Amniotic stem cell (primary cell): ENCODE measurements around the gene AP4M1.
"Not testable (repeated sequence)": the region's sequence is repeated elsewhere in the genome, so short reads cannot be mapped to it uniquely, and the experiment has no call there.

Source experiments
- DNase-seq: peaks from one replicate; lab custom pipeline; 2025; lab: John Stamatoyannopoulos, UW

The AP4M1 gene

GRCh38 chr7:100107890-100108289 lies 6.4 kb downstream of the AP4M1 start:
- DNase-seq = no peak

- no peak for DNase-seq
Measured at GRCh38 chr7:100109521-100110163, 8.2 kb downstream of the AP4M1 start.

- no peak for DNase-seq
Measured at GRCh38 chr7:100111156-100111555, 9.7 kb downstream of the AP4M1 start.

GRCh38 chr7:100111914-100112313 lies 10.5 kb downstream of the AP4M1 start:
- no peak for DNase-seq

DNA sequence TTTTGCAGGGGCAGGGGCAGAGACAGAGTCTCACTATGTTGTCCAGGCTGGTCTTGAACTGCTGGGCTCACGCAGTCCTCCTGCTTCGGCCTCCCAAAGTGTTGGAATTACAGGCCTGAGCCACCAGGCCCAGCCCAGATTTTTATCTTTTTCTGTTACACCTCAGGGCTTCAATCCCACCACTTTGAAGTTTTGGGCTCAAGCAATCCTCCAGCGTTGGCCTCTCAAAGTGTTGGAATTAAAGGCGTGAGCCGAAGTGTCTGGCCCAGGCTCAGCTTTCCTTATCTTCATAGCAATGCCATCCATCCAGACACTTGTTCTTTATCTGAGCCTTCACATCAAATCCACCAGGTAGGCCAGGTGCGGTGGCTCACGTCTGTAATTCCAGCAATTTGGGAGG lies 13.6 kb downstream of the AP4M1 start:
- DNase-seq = no peak

GRCh38 chr7:100118388-100119071 lies 17.1 kb downstream of the AP4M1 start:
- no peak for DNase-seq

GRCh38 chr7:100119072-100119969 lies 17.9 kb downstream of the AP4M1 start, which contains the start of the genes CNPY4 and TAF6:
Gene CNPY4 (plus strand): TSS chr7:100119634. CDS start chr7:100119745, 111 bp downstream.
Gene TAF6 (minus strand): TSS chr7:100119358. CDS start chr7:100114209, 5,149 bp downstream.
- peak; percentile 92 for DNase-seq

- peak; percentile 55 for DNase-seq
Measured at GRCh38 chr7:100119970-100120732, 18.7 kb downstream of the AP4M1 start.

DNA sequence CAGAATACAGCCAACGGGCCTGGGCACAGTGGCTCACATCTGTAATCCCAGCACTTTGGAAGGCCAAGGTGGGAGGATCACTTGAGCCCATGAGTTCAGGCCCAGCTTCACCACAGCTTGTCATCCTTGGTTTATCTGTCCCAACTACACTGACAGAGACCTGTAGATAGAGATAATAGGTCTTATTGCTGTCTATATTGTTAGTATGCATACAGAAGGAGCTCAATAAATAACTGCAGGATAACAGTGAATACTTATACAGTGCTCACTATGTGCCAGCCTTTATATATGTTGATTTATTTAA lies 19.2 kb downstream of the AP4M1 start:
- no peak for DNase-seq

DNA sequence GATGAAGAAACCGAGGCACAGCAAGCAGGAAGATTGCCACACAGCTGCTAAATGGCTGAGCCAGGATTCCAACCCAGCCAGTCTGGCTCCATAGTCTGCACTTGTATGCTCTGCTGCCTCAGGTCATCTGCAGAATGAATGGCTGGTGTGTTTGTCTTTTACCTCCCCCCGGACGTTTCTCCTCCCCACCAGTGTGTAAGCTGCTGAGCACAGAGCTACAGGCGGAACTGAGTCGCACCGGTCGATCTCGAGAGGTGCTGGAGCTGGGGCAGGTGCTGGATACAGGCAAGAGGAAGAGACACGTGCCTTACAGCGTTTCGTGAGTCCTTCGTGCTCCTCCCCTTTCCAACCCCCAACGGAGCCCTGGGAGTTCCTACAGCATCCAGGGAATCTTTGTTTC lies 20.6 kb downstream of the AP4M1 start:
- DNase-seq = no peak

DNA sequence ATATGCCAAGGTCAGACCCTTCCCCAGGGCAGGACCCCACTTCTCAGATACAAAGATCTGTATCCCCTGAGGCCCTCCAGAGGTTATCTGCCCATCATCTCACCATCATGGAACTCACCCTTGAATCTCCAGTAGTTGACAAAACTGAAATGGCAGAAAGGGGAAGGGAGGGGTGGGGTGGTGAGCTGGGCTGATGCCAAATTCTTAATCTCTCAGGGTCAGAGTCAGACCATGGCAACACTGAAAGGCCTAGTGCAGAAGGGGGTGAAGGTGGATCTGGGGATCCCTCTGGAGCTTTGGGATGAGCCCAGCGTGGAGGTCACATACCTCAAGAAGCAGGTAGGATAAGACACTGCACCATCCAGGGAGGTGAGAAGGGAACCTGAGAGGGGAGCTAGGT lies 21.1 kb downstream of the AP4M1 start:
- no peak for DNase-seq

DNA sequence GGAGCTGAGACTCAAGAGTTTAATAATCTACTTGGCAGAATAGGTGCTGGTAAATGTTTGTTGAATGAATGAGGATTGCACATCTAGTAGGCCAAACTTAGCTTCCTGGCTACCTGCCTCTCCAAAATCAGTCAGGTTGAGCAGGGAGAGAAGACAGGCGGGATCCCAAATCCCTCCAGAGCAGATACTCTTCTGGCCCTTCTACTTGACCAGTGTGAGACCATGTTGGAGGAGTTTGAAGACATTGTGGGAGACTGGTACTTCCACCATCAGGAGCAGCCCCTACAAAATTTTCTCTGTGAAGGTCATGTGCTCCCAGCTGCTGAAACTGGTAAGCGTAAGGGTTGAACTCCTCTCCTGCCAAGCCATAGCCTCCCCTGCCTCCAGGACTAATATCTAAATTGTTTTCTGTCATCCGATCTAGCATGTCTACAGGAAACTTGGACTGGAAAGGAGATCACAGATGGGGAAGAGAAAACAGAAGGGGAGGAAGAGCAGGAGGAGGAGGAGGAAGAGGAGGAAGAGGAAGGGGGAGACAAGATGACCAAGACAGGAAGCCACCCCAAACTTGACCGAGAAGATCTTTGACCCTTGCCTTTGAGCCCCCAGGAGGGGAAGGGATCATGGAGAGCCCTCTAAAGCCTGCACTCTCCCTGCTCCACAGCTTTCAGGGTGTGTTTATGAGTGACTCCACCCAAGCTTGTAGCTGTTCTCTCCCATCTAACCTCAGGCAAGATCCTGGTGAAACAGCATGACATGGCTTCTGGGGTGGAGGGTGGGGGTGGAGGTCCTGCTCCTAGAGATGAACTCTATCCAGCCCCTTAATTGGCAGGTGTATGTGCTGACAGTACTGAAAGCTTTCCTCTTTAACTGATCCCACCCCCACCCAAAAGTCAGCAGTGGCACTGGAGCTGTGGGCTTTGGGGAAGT lies 23.1 kb downstream of the AP4M1 start:
- DNase-seq = no peak

GRCh38 chr7:100126239-100126930 lies 24.9 kb downstream of the AP4M1 start:
- no peak for DNase-seq

DNA sequence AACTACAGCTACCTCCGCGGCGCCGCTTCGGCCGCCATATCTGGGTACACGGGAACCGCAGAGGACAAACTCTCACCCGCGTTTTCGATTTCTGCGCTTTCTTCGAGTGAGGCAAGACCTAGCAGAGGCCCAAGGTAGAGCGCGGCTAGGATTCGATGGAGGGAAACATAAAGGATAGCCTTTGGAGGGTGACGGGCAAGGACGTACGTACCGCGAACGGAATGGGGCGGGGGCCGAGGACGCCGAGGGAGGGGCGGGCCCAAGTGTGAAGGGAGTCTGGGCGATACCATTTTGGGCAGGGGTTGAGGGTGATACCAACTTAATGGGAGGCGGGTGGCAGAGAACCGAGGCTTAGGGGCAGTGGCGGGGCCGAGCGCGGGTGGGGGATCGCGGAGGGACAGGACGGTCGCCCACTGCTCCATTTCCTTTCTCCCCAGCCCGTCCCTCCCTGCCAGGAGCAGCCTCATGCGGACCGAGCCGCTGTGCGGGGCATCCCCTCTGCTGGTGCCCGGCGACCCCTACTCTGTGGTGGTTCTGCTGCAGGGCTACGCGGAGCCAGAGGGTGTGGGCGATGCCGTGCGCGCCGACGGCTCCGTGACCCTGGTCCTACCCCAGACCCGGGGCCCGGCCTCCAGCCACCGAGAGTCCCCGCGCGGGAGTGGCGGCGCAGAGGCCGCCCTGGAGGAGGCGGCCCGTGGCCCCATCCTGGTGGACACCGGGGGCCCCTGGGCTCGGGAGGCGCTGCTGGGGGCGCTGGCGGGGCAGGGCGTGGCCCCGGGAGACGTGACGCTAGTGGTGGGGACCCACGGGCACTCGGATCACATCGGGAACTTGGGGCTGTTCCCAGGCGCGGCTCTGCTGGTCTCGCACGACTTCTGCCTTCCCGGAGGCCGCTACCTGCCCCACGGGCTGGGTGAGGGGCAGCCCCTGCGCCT lies 25.8 kb downstream of the AP4M1 start, which contains the start of gene MBLAC1:
Gene MBLAC1 (plus strand): TSS at position 37 of the 935 bp plus-strand sequence. CDS start 429 bp downstream, at position 466.
- DNase-seq = peak; percentile 81

DNA sequence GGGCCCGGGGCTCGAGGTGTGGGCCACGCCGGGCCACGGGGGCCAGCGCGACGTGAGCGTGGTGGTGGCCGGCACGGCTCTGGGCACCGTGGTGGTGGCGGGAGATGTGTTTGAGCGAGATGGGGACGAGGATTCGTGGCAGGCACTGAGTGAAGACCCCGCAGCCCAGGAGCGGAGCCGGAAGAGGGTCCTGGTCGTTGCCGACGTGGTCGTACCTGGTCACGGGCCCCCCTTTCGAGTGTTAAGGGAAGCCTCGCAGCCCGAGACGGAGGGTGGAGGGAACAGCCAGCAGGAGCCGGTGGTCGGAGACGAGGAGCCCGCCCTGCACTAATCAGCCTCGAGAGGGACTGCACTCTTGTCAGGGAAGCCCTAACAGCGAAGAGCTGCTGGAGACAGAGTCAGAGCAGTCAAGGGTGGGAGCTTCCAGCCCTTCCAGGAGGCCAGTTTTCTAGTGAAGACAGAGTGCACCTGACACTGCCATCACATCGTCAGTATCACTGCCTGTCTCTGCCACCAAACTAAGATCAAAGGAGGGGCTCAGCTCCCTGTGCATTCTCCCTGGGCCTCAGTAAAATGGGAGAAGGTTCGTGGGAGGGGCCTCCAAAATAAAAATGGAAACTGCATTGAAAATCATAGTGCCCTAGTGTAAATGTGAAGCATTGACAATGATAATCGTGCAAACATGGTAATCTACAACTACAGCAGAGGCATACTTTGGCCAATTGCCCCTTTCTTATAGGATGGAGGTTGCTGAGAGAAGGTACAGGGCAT lies 26.6 kb downstream of the AP4M1 start:
- no peak for DNase-seq

DNA sequence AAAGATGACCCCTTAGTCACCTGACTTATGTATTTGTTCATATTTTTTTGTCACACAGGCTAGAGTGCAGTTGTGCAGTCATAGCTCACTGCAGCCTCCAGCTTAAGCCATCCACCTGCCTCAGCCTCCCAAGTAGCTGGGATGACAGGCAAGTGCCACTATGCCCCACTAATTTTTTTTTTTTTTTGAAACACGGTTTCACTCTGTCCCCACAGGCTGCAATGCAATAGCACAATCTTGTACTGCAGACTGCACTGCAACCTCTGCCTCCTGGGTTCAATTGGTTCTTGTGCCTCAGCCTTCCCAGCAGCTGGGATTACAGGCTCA lies 27.2 kb downstream of the AP4M1 start:
- no peak for DNase-seq

DNA sequence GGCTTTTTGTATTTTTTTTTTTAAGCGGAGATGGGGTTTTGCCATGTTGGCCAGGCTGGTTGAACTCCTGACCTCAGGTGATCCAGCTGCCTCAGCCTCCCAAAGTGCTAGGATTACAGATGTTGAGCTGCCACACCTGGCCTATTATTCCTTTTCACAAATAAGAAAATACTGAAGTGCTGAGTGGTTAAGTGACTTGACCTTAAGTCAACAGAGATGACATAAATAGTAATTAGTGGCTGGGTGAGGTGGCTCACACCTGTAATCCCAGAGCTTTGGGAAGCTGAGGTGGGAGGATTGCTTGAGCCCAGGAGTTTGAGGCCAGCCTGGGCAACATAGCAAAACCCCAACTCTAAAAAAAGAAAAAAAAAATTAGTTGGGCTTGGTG lies 28.8 kb downstream of the AP4M1 start:
- DNase-seq = not testable (repeated sequence)
